Activated T-cell treated with anti-CD3 and anti-CD28 coated beads for 48 hours (primary cell): ENCODE measurements around the gene DSG1.
"Not testable (repeated sequence)": the region's sequence is repeated elsewhere in the genome, so short reads cannot be mapped to it uniquely, and the experiment has no call there.

Experiments used
- DNase-seq: peaks from one replicate; pipeline ENCODE4 v3.0.0-alpha.2; 2020; ENCODE audit warnings: low read depth

Gene DSG1

DNA sequence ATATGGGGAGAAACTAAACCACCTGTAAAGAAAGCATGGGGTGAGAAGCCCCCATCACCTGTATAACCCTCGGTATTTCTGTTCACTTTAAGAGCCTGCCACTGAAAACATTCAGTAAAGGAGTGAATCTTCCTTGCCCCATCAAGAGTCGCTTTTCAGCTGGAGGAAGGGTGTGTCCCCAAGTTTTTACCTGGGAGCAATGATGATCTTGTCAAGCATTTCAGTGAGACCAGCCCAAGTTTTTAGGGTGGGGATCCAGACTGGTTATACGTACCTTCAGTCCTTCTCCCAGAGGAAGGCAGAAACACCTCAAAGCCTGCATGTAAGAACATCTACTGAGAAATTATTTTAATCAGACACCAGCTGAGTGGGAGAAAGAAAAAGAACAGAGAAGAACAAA lies at the start of gene DSG1:
Gene DSG1 (plus strand): TSS at position 301 of the 400 bp plus-strand sequence. CDS start 141 bp downstream, outside the sequence.
- DNase-seq, result no peak

GRCh38 chr18:31268985-31269406 lies 49.0 kb upstream of the DSG1 start:
- DNase-seq, result no peak

DNA sequence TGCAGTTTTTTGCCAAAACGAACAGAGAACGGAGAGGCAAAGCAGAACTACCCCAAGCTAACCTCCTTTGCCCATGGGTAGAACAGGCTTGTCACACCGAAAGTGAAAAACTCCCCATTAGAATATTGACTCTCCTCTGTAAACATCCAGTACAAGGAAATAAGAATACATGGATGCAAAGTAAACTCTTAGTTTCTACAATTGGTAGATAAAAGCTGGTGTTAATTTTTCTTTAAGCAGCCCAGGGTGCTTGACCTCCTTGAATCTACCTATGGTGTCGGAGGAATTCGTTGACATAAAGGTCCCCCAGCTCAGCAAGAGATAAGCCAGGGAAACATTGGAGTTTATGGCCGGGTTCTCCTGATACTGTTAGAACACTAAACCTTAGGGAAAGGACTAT lies 48.4 kb upstream of the DSG1 start:
- no peak for DNase-seq

- no peak for DNase-seq
Measured at GRCh38 chr18:31270578-31270977, 47.4 kb upstream of the DSG1 start.

GRCh38 chr18:31273812-31274527 lies 44.0 kb upstream of the DSG1 start:
- no peak for DNase-seq

DNA sequence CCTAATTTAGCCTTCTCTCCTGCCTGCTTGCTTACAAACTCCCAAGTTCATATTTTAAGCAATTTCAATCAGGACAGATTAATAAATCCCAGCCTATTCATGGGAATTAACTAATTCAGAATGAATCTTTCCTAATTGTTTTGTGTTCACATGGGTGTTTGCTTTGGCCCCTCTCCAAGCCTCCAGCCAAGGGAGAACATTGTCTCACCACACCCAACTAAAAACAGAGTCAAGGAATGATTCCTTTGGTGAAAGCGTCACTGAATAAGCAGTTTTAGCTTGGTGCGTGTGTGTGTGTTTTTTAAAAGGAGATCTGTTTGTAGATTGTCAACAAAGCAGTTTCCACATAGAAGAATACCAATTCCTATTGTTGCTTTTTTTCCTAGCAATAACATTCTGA lies 43.0 kb upstream of the DSG1 start:
- DNase-seq, result no peak

- DNase-seq, result no peak
Measured at GRCh38 chr18:31275722-31276463, 42.1 kb upstream of the DSG1 start.

DNA sequence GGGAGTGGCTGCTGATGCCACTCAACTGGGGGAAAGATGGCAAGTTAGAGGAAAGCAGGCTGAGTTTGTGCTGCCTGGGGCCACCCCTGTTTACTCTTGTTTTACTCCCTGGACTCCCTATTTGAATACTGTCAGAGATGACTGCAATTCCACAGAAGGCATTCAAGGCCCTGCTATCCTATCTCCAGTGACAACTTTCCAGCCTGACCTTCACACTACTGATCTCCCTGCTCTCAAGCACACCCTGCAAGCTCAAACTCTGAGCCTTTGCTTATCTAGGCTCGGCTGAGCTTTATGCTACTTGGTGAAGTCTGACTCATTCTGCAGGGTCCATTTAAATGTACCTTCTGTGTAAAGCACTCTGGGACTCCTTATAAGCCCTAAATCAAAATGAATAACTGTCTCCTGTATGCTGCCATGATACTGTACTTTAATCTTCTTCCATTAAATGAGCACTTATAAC lies 39.3 kb upstream of the DSG1 start:
- no peak for DNase-seq

GRCh38 chr18:31280502-31280901 lies 37.5 kb upstream of the DSG1 start:
- DNase-seq, result no peak

DNA sequence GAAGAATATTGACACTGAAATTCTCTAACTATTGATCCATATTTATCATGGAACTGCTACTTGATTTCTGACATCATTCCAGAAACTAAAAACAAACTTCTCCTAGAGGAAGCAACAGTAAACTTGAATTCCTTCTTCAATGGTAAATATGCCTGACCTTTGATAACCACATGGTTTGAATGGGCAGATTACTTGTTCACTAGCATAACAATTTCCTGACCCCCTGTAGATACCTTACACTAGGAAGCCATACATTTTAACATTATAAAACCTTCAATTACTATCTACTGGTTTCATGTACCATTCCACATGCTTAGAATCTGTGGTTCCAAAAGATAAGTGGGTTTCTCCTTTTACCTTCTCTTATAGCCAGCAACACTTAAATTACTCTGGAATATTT lies 36.5 kb upstream of the DSG1 start:
- DNase-seq, result no peak

DNA sequence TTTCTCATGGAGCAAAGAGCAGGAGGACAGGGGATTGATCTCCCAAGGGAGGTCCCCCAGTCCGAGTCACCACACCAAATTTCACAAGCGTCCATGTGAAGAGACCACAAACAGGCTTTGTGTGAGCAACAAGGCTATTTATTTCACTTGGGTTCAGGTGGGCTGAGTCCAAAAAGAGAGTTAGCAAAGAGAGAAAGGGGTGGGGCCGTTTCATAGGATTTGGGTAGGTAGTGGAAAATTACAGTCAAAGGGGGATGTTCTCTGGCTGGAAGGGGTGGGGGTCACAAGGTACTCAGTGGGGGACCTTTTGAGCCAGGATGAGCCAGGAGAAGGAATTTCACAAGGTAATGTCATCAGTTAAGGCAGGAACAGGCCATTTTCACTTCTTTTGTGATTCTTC lies 28.5 kb upstream of the DSG1 start:
- not testable (repeated sequence) for DNase-seq

DNA sequence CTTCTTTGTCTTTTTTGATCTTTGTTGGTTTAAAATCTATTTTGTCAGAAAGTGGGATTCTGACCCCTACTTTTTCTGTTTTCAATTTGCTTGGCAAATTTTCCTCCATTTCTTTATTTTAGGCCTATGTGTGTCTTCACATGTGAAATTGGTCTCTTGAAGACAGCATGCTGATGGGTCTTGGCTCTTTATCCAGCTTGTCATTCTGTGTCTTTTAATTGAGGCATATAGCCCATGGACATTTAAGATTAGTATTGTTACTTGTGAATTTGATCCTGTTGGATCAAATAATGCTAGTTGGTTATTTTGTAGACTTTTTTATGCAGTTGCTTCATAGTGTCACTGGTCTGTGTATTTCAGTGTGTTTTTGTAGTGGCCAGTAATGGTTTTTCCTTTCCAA lies 26.3 kb upstream of the DSG1 start:
- DNase-seq, result no peak

DNA sequence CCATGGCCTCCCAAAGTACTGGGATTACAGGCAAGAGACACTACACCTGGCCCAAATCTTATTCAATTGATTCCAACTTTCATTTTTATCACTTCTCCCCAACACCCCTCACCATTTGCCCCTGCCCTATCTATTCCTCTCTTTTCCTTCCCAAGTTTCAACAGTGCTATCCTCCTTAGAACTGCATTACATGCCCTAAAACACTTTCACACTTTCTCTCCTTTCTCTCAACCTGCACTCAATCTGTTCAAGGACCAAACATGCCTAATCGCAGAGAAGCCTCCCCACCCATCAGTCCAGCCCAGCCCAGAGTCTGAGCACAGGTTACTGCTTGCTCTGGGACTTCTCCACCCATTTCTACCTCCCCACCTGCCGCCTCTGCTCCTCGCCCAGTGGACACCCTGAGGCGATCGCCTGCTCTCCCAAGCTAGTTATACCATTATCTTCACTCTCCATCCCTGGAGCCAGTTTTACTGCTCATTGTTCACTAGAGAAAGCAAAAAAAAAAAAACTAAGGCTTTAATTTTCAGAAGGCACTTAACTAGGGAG lies 23.7 kb upstream of the DSG1 start:
- no peak for DNase-seq

DNA sequence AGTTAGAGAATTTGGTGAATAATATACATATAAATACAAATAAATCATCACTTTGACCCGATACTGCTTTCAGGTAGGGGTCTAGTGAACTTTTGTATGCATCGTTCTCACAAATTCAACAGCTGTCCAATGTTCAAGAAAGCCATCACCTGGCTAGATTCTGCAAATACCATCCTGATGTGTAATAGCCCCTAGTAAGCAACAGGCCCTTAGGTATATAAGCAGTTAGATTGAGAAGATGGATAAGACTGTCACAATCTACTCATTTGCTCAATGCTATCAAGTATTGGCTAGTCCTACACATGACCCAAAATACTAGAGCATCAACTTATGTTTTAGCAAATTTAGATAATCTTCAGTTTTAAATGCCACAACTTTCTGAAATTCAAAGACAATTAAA lies 20.7 kb upstream of the DSG1 start:
- DNase-seq, result no peak

DNA sequence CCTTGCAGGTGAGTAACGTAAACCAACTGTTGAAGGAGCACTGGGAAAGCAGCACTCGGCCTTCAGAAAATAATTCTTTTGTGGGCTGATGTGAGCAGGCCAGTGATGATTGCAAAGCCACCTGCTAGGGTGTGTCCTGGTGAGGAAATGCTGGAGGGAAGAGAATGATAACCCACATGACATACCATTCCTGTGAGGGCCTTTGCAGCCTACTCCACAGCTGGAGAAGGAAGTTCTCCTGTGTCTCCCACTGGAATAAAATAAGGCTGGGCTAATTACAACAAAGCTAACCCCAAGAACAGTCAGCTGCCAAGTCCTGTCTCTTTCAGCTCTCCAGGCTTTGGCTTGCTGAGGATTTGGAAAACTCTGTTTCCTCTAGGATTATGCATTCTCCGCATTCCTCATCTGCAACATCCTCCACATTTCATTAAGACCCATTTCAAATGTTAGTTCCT lies 16.7 kb upstream of the DSG1 start:
- DNase-seq, result no peak

- DNase-seq, result no peak
Measured at GRCh38 chr18:31302991-31303390, 15.0 kb upstream of the DSG1 start.

DNA sequence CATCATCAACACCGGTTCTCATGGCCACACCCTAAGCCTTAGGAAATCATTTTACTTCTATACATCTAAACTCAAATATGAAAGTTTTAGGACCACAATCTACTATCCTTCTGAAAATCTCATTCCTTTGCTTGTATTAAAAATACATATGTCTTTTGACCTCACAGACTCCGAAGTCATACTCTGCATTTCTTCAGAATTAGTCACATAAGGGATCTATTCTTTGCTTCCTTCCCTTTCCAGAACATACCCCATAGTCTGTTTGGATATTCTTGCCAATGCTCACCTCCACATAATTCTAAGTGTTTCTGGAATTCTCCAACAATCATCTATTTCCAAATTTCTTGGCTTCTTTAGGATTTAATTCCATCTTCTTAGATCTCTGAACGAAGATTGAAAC lies 14.2 kb upstream of the DSG1 start:
- DNase-seq, result no peak

GRCh38 chr18:31309115-31309514 lies 8.8 kb upstream of the DSG1 start:
- no peak for DNase-seq

DNA sequence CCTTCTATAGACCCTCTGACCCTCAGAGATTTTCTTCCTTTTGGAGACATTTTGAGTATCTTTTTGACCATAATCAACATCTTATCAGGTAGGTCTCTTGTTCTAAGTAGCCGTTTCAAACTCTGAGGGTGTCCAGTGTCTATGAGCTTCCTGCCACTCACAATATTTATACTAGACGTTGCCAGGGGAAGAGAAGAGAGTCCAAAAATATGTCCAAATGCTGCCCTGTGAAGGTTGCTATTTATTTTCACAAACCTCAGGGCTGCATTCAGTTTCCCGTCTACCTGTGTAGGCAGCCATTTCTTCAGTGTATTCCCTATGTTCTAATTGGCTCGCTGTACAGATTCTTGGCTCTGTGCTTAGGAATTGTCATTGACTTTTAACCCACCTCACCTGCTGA lies 986 bp upstream of the DSG1 start:
- DNase-seq, result no peak

DNA sequence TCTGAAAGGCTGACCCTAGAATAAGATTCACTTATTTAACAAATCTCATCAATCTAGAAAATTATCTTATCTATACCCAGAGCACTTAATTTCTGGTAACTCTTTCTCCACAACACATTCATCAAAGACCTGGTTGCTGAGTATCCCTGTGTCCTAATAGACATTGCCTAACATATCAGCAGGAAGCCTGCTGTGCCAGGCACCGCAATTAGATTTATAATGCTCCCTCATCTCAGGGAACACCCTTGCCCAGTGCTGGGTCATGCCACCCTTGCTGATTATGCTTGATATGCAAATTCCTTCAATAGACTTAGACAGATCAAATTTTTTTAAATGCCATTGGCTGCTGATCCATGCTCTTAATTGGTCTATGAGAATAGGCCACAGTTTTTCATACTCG lies 3.8 kb downstream of the DSG1 start:
- DNase-seq, result no peak

DNA sequence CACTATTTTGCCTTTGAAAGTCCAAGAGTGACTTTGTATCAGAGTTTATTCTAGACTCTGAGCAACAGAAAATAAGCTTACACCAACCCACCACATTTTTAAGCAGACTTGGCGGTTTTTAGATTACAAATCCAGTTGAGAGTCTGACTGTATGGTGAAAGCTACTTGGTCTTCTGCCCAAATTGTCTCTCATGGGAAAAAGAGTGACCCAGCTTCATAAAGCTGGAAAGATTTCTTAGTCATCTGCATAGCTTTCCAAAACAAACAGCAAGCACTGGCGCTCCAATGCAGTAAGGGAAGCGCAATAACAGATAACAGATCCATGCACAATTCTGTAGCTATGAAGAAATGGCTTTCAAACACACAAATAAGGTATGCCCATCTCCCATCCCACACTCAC lies 7.1 kb downstream of the DSG1 start:
- DNase-seq, result no peak

DNA sequence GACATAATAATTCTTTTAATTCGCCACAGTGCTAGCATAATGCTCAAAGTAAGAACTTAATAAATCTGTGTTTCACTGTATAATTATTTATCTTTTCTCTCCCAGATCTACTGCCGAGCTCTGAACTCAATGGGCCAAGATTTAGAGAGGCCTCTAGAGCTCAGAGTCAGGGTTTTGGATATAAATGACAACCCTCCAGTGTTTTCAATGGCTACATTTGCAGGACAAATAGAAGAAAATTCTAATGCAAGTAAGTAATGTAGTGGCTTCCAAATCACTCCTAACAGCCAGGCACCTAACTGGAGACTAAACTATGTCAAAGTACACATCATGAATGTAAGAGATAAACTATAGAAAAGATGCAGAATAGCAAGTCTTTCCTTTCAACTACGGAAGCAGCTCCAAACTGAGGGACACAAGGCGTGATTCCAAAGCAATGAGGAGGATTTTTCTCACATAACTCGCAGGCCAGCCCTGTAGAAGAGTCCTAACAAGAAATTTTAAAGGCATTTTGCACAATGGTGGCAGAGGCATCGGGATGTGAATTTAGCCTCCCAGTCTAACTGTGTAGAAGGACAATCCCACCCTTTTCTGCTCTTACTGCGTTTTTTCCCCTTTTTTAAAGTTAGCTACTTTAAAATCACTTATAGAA lies 12.0 kb downstream of the DSG1 start:
- DNase-seq, result no peak

DNA sequence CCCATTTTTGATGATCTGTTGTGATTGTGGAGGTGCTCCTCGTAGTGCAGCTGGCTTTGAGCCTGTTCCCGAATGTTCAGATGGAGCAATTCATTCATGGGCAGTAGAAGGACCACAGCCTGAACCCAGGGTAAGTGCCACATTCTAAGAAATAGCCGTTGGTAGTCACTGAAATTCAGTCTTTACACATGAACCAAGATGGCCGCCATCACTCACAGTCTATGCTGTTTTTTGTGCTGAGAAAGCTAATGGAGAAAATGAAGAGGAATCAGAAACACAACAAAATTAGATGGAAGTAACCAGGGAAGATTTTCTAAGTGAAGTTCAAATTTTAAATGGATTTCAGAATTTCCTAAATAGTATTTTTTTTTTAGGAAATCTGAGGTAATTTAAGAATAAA lies 25.5 kb downstream of the DSG1 start:
- DNase-seq, result no peak
